ENCODE results near the gene MTUS2.

DNA sequence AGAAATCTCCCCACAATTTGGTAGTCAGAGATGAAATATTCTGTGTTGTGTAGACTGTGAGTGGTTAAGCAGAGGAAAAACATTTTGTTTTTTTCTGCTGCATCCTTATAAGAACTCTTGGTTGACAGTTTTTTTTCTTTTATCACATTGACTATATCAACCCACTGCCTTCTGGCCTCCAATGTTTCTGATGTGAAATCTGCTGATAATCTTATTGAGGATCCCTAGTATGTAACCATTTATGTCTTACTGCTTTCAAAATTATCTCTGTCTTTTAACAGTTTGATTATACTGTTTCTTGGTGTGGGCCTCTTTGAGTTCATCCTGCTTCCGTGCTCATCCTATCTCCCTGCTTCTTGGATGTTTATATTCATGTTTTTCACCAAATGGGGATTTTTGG, 316.9 kb downstream of the MTUS2 start:
- TF ChIP-seq, protein P1, sequence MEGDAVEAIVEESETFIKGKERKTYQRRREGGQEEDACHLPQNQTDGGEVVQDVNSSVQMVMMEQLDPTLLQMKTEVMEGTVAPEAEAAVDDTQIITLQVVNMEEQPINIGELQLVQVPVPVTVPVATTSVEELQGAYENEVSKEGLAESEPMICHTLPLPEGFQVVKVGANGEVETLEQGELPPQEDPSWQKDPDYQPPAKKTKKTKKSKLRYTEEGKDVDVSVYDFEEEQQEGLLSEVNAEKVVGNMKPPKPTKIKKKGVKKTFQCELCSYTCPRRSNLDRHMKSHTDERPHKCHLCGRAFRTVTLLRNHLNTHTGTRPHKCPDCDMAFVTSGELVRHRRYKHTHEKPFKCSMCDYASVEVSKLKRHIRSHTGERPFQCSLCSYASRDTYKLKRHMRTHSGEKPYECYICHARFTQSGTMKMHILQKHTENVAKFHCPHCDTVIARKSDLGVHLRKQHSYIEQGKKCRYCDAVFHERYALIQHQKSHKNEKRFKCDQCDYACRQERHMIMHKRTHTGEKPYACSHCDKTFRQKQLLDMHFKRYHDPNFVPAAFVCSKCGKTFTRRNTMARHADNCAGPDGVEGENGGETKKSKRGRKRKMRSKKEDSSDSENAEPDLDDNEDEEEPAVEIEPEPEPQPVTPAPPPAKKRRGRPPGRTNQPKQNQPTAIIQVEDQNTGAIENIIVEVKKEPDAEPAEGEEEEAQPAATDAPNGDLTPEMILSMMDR (IDR thresholded peaks at IDR 0.05) = no peak
- TF ChIP-seq EP300 (IDR thresholded peaks at IDR 0.05; ENCODE audit: low read depth) (no peak), POLR2A (IDR thresholded peaks at IDR 0.05) (no peak), POLR2AphosphoS5 (IDR thresholded peaks at IDR 0.05) (no peak)
